GM21423 (cell line): ENCODE data around the gene OR6A2.
A peak's percentile ranks its signal among the peaks of the same experiment; 100 is the strongest.
"Not testable (repeated sequence)": the region's sequence is repeated elsewhere in the genome, so short reads cannot be mapped to it uniquely, and the experiment has no call there.

ENCODE experiments used
- ATAC-seq: cut with Tn5 transposase; IDR thresholded peaks from one replicate; pipeline ENCODE4 v1.9.1; 2021; ENCODE audit warnings: mild to moderate bottlenecking, moderate library complexity; ENCODE audit not compliant: unreplicated experiment

OR6A2 gene

DNA sequence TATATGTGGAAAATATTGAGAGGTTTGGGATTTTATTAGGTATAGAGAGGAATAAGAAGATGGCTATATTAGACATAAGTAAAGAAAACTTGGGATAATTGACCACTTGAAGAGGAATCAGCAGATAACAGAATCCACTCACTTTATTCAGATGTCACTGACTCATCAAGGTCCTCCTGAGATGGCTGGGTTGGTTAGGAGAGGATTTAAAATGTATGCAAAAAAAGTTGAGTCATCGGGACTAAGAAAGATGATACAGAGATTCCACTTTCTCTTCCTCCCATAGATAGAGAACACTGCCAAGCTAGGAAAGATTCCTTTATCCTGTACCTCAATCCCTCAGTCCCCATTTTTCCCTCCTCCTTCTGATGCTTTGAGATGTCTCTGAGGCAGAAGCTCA, at the start of gene OR6A2:
Gene OR6A2, minus strand, starts transcription at position 288 of the 400 bp plus-strand sequence. CDS start 3,981 bp downstream, outside the sequence.
- ATAC-seq: no peak

DNA sequence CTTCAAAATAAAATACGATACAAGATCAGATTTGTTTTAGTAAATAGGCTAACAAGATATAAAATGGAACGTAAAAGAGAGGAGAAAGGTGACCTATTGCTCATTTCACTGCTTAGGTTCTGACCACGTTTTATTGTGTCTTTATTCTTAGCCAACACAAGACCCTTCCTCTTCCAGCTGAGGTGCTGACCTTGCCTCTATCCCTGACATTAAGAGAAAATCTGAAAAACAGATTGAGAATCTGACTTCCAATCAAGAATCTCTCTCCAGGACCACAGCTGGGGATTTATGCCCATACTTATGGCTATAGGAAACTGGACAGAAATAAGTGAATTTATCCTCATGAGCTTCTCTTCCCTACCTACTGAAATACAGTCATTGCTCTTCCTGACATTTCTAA, 45.9 kb upstream of the OR6A2 start, which contains the start of gene OR10A5:
Gene OR10A5, plus strand, starts transcription at position 301 of the 400 bp plus-strand sequence. Its CDS starts 0 bp downstream, at position 301.
- ATAC-seq: no peak

DNA sequence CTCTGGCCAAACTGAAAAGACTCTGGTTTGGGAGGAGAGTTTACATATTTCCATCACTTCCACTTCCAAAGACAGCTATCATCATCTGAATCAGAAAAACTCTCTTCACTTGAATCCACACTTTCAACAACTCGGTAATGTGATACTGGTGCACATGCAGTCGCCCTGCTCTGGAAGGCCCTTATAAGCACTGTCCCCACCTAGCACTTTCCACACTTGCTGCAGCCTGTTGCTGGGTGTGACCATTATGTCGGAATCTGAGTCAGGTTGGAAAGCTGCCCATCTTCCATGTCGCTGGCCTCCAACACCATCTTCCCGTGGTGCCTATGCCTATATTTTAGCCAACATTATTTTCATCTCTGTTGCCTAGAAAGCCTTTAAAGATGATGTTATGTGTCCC, 44.9 kb upstream of the OR6A2 start:
- ATAC-seq: no peak

DNA sequence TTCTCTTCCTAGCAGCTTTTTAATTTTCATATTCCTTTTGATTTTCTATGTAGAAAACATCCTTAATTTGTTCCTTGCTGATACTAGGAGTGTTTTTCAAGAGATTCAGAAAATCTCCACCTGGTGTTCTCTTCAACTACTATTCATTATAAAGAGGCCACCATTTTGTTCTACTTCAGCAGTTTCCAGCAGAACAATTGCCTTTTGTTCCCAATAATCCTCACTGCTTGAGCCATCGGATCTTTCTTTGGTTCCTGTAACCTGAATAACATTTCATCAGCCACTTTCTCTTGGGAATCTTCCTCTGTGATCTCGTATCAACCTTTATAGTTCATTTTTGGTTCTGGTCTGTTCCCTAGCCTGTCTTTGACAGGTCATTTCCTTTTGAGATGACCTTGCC, 44.2 kb upstream of the OR6A2 start:
- ATAC-seq: no peak

DNA sequence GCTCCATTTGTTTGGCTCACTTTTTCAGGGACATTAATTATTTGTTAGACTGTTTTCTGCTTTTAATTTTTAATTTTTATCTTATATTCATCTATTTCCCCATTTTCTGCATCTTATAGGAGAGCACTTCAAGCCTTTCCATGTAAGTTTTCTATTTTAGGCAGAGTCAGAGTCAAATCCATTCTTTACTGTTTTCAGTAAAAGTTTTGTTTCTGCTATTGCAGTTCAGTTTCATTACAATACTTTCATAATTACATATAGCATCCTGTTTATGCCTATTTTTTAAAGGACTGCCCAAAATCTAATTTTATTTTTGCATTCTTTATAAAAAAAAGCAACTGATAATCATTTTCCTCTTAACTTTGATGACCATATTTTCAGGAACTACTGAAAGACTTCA, 42.2 kb upstream of the OR6A2 start:
- no peak for ATAC-seq

DNA sequence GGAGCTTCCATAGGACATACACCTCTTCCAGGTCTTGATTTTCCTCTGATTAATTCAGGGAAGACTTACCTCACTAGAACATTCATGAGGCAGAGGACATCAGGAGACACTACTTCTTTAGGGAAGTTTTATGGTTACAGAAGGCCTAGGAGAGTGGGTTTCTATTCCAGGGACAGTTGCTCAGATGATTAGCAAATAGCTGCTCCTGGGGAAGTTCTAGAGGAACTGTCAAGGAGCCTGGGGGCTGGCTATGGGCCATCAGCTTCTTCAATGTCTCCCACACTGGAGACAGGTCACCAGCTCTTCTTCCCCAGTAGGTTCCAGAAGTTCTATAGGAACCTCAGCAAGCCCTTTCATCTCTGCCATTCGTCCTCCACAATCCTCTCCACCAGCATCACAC, 34.5 kb upstream of the OR6A2 start:
- no peak for ATAC-seq

DNA sequence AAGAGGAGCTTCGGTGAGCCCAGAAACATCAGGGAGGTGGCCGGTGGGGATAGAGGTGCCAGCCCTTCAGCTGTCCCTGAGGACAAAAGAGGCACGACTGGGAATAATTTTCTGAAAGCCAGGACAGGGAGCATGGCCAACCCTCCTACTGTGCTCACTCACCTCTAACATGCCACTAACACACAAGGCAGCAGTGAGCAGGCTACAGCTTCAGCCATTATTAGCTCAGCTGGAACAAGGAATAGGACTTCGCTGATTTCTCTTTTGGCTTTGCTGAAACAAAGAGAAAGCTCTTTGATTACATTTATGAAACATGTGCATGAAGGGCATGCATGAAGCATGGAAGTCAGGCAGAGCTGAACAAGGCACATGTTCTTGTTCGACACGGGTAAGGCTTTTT, 33.9 kb upstream of the OR6A2 start:
- no peak for ATAC-seq

DNA sequence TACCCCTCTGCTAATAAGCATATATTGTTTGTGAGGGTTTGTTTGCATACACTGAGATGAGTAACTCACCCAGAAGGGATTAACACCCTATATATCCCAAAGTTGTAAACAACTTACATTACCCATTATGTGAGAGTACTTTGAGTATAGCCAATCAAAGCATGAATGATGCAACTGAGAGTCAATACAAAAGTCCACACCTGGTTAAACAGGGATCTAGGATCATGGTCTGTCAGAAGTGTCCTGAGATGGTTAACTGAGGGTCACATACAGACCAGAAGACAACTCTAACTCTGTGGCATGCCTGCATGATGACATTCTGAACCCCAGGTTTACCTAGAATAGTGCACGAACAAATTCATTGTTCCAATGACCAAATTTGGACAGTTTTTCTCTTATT, 28.6 kb upstream of the OR6A2 start:
- no peak for ATAC-seq

DNA sequence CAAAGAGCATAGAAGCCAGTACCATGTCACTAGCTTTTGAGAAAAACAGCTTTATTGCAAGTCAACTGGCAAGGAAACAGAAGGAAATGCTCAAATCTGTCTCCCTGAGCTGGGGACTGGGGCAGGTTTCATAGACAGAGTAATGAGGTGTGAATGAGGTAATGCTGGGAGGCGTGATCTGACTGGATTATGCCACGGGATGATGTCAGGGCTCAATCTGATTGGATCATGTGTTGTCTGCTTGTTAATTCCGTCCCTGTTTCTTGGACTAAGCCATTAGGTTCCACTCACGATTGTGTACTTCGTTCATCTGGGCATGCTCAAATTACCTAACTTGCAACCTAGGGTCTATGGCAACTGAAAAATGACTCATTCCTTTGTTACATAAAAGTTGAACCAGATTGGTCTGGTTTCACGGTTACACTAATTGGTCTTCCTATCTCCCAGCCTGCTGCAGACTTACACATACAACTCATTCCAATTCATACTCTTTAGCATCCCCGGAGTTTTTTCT, 25.8 kb upstream of the OR6A2 start:
- ATAC-seq: no peak

DNA sequence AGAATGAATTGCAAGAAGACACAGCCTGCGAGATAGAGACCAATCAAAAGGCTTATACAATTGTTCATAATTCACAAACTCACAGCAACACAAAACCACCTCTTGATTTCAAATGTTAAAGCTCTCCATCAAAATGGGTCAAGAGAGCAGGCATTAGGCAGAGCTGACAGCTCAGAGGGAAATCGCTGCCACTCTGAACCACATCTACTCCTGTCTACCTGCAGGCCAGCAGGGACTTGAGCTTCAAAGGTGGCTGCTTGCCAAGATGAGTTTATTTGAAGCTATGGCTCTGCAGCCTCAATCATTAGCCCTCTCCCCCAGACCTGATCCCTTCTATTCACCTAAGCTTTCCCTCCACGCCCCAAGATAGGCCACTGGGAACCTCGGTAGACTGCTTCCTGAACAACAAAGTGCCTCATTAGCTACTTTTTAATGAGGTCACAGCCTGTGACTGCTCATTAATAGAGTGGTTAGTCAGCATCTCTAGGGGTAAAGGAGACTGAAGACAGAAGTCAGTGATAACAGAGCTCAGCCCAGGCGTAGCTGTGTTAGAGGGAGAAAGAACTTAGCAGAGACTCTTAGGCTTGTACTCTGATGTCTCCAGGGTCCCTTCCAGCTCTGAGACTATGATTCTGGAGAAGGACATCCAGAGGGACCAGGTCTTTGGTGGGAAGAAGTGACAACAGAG, 24.8 kb upstream of the OR6A2 start:
- ATAC-seq: no peak

DNA sequence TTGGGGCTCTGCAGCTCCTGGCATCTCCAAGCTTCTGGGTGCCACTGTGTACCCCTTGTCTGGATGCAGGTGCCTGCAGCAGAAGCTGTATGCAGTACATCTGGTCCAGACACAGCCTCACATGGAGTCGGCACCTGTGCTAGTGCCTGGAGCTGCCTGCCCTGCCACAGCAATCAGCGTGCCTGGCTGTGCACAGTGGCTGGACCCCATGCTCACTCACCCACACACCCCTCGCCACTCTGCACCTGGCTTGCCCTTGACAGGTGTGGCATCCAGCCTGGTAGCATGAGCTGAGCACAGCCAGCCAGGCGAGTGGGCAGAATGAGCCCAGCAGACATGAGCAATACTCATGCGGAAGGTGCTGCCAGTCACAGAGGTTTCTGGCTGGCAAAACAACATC, 19.5 kb upstream of the OR6A2 start:
- no peak for ATAC-seq

DNA sequence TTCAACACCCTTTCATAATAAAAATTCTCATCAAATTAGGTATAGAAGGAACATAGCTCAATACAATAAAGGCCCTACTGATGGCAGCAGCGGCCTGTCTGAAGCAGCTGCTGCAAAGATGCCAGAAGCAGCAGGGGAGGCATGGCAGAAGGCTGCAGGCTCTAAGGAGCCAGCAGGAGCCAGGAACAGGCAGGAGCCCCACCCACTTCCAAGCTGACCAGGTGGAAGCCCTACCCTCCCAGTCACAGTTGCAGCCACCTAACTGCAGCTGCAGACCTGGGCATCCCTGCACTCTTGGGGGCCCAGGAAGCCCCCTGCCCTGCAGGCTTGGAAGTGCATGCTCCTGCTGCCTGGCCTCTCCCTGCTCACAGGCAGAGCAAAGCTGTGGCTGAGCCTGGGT, 18.2 kb upstream of the OR6A2 start:
- ATAC-seq: no peak

DNA sequence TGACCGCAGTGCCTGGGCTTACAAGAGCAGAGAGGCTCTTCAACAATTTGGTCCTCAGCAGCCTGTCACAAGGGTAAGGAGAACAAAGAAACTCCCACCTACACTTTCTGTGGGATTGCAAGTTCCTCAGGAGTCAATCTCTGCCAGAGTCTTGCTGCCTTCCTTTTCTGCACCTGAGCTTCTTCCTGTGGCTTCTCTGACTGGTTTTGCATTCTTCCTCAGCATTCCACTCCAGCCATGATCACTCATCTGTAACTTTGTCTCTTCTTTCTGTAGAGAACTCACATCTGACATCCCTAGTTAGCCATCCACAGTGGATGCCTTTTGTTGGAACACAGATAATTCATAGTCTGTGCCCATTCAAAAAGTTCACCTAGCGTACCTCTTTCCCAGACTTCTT, 14.2 kb upstream of the OR6A2 start:
- no peak for ATAC-seq

DNA sequence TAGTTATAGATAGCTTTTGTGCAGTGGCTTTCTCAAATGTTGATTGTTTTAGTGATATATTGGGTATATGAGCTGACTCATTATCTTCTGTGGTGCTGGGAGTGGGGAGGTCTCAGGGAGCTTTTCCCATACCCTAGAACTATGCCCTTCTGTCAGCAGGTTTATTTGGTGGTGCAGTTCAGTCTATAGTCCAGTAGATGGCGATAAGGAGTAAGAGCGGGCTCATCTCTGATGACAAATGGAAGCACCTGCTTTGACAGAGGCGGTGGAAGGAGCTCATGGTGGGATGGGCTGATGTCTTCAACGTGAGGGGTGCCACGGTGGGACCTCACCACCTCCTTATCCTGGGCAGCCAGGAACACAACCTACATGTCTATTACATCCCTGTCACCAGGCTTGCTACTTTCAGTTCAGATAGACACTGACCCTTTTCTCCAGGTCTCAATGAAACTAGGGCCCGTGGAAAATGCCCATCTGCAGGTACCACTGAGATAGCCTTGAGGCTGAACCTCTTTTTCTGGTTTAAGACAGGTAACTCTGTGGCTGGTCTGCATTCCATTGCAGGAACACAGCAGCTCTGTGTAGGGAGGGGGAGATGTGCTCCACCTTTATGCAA, 13.0 kb upstream of the OR6A2 start:
- peak; percentile 86 for ATAC-seq

DNA sequence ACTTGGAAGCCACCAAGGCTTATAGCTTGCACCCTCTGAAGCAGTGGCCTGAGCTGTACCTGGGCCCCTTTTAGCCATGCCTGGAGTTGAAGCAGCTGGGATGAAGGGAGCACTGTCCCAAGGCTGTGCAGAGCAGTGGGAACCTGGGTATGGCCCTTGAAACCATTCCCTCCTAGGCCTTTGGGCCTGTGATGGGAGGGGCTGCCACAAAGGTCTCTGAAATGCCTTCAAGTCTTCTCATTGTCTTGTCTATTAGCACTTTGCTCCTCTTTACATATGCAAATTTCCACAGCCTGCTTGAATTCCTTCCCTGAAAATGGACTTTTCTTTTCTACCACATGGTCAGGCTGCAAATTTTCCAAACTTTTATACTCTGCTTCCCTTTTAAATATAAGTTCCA, 1.6 kb upstream of the OR6A2 start:
- not testable (repeated sequence) for ATAC-seq

DNA sequence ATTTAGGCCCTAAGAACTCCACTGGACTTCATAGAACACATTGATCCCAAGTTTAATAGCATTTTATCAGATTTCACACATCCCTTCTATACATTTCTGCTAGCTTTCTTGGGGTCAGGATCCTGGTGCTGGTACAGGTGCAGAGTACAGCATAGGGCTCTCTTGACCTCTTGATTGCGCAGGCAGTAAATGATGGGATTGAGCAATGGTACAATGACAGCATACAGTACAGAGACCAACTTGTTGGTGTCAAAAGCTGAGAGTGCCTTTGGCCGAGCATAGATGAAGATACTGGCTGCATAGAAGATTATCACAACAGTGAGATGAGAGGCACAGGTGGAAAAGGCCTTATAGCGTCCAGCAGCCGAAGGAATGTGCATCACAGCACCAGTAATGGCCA, 4.8 kb downstream of the OR6A2 start:
- ATAC-seq: no peak

DNA sequence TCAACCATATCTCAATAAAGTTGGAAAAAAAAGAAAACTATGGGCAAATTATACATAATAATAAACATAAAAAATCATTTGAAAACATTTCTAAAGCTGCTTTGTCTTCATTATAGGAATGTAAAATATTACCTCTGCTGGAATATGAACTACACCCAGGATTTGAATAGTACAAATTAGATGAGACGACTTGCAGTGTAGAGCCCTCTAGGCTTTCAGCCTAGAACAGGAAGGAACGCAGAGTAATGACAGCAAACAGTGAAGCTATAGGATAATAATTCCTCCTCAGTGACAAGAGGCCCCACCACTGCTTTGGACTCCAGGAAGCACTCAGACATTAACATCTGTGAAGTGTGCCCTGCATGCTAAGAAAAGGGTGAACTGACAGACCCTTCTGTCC, 8.9 kb downstream of the OR6A2 start:
- no peak for ATAC-seq

DNA sequence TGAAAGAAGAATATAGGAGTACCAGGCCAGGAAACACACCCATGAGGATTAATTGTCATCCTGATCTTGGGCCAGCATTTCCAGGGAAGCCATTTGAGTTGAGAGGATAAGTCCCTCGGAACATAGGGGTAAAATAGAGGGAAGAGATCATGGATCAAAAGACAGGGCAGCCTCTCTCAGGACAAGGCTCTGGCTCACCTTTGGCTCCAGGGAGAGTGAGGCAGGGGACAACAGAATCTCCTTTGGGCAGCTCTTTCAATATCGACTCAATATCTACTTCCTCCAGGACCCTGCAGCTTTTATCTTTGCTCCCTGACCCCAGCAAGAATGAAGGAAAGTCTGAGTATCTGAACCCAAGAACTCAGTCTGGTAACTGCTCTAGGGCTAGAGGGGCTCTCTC, 16.8 kb downstream of the OR6A2 start, which contains the start of gene OR2AG1:
Gene OR2AG1, plus strand, starts transcription at position 301 of the 400 bp plus-strand sequence. CDS start 2,018 bp downstream, outside the sequence.
- no peak for ATAC-seq

DNA sequence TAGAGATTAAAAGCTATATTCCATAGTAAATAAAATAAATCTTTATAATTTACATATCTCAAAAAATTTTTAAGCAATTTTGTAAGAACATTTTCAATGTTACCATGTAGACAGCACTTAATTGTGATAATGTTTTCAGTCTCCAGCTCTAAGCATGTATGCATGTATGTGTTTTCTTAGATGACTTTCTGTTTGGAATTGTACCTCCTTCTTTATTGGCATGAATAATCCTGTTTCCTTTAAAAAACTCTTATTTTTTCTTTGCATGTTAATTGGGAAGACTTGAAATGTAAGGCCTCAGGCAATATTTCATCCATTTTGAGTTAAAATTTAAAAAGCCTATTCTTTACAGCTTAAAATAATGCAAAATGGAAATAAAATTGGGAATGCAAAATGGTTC, 18.7 kb downstream of the OR6A2 start:
- ATAC-seq: no peak

DNA sequence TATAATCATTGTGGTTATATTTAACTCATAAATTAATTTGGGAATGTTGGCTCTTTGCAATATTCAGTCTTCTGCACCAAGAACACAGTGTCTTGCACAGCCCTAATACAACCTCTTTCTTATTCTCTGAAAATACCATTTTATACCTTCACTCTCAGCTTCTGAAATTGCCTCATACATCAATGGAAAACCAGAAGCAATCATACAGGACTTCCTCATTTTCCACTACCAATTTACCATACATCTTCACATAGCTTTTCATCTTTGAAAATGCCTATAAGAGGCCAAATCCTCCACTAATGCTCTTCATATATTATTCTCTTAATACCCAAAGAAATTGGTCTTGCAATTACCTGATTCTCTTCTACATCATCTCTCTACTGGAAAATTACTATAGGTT, 21.0 kb downstream of the OR6A2 start:
- ATAC-seq: no peak

DNA sequence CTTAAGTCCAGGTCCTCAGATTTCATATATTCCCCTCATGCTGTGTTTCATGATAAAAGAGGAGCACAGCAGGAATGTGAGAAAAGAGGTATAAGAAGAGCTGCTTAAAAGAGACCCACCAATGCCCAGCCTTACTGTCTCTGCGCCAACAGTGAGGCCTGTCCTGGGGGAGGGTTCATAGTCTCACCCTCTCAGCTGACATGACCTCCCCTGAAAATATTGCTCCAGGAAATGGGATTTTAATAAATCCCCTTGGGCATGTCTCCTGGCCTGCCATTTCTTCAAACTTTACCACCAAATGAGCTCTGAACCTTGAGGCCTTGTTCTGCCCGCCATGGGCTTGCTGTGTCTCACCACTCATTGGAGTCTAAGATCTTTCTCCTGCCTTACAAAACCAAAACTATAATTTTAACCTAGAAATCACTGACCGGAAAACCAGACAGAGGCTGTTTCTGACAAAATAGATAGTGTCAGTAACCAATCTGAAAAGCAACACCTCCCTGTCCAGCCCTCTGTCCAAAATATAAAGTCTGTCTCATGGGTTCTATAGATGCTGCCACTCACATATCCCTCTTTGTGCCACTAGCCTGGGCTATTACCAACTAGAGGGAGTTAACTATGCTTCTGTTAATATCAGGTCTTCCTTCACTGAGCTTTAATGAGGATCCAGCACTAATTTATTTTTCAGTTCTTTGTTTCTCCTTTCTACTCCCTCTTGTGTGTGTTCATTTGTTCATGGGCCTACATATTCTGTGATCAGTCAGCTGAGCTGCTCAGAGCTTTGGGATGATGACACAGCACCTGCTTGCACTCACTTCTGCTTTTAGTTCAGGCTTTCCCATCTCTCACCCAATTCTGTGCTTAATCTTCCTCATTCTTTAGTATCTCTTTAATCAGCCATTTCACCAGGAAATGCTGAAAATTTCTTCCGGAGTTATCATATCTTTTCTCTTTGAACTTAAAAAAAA, 27.3 kb downstream of the OR6A2 start, which contains the start of gene OR2AG2:
Gene OR2AG2, minus strand, starts transcription at position 51 of the 968 bp plus-strand sequence. CDS start 3,019 bp downstream, outside the sequence.
- ATAC-seq: peak; percentile 95
